GM20000 (cell line): ENCODE data around the gene TMEM92.
"Not testable (repeated sequence)": the region's sequence is repeated elsewhere in the genome, so short reads cannot be mapped to it uniquely, and the experiment has no call there.

ENCODE experiments used
- DNase-seq: peaks from one replicate; pipeline ENCODE4 v3.0.0; 2012; ENCODE audit warnings: low spot score
- CTCF ChIP-seq: IDR thresholded peaks from 2 replicates; pipeline ENCODE4 v1.5.1; 2012; ENCODE audit warnings: mild to moderate bottlenecking, control low read depth; ENCODE audit errors: extremely low read depth, missing control alignments

Gene TMEM92

GRCh38 chr17:50299776-50300175, 25.5 kb downstream of the TMEM92 start:
- no peak for TF ChIP-seq CTCF
- no peak for DNase-seq

GRCh38 chr17:50300824-50301223, 26.6 kb downstream of the TMEM92 start:
- DNase-seq: not testable (repeated sequence)

DNA sequence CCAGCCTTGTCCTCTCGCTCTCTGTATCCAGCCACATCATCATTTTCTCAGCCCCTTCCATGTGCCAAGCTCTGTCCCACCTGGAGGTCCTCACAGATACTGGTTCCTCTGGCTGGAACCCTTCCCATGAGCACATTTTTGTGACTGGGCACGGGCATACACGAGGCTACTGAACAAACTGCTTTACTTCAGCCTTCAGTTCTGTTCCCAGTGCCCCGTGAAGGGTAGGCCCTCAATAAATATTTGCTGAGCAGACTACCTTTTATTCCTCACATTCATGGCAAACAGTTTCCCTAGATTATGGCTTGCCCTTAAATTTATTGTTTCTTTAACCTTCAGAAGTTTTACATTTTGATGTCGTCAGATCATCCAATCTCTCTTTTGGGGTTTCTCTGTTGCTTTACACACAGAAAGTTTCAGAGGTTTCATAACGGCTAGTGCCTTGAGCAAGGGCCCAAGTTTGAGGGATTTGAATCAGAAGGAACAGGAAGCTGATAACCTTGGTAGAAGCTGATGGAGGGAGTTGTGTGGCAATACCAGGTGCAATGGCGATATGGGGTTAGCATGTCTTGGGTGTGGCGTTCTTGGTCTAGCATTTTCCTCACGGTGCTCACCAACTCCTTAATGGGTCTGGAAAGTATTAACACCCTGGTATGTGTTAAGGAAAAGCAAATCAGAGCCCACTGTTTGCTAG, 27.8 kb downstream of the TMEM92 start:
- TF ChIP-seq CTCF: no peak
- DNase-seq: no peak

DNA sequence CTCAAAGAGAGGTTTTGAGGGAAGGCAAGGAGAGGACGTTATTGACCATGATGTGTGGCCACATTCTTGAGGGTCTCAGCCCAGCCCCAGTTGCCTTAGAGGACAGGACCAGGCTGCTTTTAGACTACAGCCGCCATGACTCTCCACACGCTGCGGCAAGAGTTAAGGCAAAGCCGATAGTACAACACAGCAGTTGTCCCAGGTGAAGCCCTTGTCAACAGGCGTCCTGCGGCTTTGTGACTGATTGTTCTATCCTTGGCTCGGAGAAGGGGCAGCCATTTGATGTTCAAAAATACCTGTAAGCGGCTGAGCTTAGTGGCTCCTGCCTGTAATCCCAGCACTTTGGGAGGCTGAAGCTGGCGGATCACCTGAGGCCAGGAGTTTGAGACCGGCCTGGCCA, 28.8 kb downstream of the TMEM92 start:
- no peak for TF ChIP-seq CTCF
- DNase-seq: no peak

- no peak for DNase-seq
- TF ChIP-seq CTCF: no peak
Measured at GRCh38 chr17:50303596-50303995, 29.3 kb downstream of the TMEM92 start.

DNA sequence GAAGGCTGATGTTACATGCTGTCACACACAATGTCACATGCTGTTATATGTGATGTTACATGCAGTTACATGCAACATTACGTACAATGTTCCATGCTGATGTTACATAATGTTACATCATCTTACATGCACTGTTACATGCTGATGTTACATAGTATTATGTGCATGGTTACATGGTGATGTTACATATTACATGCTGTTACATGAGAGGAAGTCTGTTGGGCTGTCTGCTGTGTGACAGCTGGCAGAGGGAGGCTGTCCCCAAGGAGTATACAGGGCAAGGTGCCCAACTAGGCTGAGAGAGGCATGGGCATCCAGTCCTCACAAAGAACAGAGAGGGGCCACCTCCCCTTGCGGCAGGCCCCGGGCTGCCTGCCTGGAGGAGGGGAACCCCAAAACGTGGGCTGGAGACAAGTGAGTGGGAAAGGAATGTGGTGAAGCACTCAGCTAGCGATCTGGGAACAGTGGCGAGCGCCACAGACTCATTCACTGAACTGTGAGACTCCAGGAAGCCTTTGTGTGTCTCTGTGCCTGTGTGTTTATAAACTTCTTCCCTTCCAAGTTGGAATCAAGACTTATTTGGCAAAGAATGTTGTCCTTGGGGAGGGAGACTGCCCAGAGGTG, 30.6 kb downstream of the TMEM92 start:
- DNase-seq: no peak
- no peak for TF ChIP-seq CTCF

DNA sequence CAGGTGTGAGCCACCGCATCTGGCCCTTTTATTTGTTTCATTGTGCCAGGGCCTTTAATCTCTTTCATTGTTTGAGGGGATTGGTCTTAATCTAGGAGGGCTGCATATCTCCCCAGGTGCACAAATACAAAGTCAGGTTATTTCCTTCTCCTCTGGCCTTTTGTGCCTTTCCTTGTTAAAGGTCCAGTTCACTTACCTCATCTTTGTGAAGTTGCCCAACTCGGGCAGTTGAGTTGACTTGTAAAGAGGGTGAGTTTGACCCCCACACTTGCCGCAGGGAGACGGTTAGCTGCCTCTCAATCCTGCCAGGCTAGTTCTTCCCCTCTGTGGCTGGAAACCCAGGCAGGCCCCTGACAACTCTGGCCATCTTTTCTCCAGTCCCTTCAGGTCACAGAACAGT, 33.4 kb downstream of the TMEM92 start:
- no peak for DNase-seq
- no peak for TF ChIP-seq CTCF

- TF ChIP-seq CTCF: no peak
- DNase-seq: no peak
Measured at GRCh38 chr17:50308666-50309065, 34.4 kb downstream of the TMEM92 start.
